ENCODE measurements around the gene NID1. TPM values are rescaled to one million over a fixed set of nuclear protein-coding genes. Genes with fewer than 3 reads are reported as not detected.

Gene NID1
- total RNA-seq, 6 donors from 2014 or later = 26.8 to 81.1 (median 46.1) TPM

- 81 to 89% methylated on average over 3 of the region's 3 CpGs for WGBS, 2 donors
- Histone ChIP-seq H3K36me3 (peaks cover 0 to 63% (median 3%) of the 10 kb centered on the region in 4 donors), H3K27me3 (no peaks in the 10 kb centered on the region)
Observed at GRCh38 chr1:236044341-236044740, 20.5 kb downstream of the NID1 start.

DNA sequence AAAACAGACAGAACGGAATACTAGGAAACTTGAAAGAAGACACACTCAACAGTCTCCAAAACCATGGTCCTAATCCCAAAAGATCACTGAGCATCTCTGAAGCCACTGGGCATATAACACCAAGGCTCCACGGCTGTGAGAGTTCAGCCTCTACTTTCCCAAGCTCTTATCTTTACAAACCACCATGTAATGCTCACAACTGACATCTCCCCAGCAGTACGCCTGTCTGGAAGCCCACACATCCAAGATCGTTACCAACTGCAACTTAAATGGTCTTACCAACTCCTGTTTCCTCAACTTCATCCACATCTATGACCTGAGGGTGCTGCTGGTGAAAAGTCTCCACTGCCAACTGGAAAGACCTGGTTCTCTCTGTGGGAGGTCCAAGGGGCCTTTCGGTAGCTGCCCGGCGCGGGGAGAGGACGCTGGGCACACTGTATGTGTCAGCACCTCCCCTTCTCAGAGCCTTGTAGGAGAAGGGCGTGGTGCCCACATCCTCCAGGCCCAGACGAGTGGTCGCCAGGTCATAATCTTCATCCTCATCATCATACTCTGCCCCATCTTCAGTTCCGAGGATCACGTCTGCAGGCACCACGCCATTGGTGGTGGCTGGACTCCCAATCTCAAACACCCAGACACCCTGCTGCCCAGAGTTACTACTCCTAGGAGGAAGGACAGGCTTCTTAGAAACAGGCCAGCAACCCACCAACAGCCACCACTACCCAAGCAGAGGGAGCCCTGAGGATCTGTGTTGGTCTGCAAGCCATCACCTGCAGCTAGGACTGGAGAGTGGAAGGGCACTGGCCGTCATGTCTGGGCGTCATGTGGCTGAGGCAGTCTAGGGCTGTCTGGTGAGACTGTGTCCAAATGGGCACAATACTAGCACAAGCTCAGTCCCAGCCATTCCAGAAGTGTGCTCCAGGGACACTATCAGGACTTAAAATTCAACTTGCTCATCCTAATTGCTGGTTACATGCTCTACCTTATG, 23.0 kb downstream of the NID1 start:
- Histone ChIP-seq H3K9me3 (no peaks in the 10 kb centered on the region), H3K27me3 (no peaks in the 10 kb centered on the region), H3K4me1 (peaks cover 0 to 9% (median 4%) of the 10 kb centered on the region in 4 donors), H3K4me3 (no peak overlapping the region), H3K36me3 (peaks cover 0 to 59% (median 5%) of the 10 kb centered on the region in 4 donors), H3K27ac (no peak overlapping the region)
- ATAC-seq (ENCODE audit: low FRiP score in 2 of 2) (no peak), DNase-seq (peak in 1 of 2 donors; percentile 51)
- TF ChIP-seq, protein P1, sequence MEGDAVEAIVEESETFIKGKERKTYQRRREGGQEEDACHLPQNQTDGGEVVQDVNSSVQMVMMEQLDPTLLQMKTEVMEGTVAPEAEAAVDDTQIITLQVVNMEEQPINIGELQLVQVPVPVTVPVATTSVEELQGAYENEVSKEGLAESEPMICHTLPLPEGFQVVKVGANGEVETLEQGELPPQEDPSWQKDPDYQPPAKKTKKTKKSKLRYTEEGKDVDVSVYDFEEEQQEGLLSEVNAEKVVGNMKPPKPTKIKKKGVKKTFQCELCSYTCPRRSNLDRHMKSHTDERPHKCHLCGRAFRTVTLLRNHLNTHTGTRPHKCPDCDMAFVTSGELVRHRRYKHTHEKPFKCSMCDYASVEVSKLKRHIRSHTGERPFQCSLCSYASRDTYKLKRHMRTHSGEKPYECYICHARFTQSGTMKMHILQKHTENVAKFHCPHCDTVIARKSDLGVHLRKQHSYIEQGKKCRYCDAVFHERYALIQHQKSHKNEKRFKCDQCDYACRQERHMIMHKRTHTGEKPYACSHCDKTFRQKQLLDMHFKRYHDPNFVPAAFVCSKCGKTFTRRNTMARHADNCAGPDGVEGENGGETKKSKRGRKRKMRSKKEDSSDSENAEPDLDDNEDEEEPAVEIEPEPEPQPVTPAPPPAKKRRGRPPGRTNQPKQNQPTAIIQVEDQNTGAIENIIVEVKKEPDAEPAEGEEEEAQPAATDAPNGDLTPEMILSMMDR (IDR thresholded peaks at IDR 0.05) = no peak
- TF ChIP-seq POLR2A (IDR thresholded peaks at IDR 0.05) (no peak), EP300 (IDR thresholded peaks at IDR 0.05) (no peak), POLR2AphosphoS5 (IDR thresholded peaks at IDR 0.05) (no peak)
- WGBS, 2 donors = 91% methylated on average over 11 to 17 of the region's 17 CpGs

More at GRCh38 chr1:236044341-236044740, 20.5 kb downstream of the NID1 start:
- TF ChIP-seq EP300 (IDR thresholded peaks at IDR 0.05) (no peak), POLR2A (IDR thresholded peaks at IDR 0.05) (no peak), POLR2AphosphoS5 (IDR thresholded peaks at IDR 0.05) (no peak)
- TF ChIP-seq, protein P1 (IDR thresholded peaks at IDR 0.05) = no peak
- ATAC-seq (ENCODE audit: low FRiP score in 2 of 2) (no peak), DNase-seq (no peak)
- no peak overlapping the region for H3K27ac ChIP-seq
- peaks cover 0 to 9% (median 4%) of the 10 kb centered on the region in 4 donors for H3K4me1 ChIP-seq
- H3K4me3 ChIP-seq = no peak overlapping the region
- H3K9me3 ChIP-seq = no peaks in the 10 kb centered on the region

GRCh38 chr1:236039740-236040685, 24.9 kb downstream of the NID1 start:
- DNase-seq (peak in 1 of 2 donors; percentile 82), ATAC-seq (ENCODE audit: low FRiP score in 2 of 2) (peak; percentile 78 to 79)
- H3K27me3 ChIP-seq = no peaks in the 10 kb centered on the region
- TF ChIP-seq POLR2AphosphoS5 (IDR thresholded peaks at IDR 0.05) (peak; percentile 43 to 51), EP300 (IDR thresholded peaks at IDR 0.05) (no peak)
- peaks cover 0 to 48% (median 5%) of the 10 kb centered on the region in 4 donors for H3K36me3 ChIP-seq
- peaks cover 0 to 9% (median 4%) of the 10 kb centered on the region in 4 donors for H3K4me1 ChIP-seq
- WGBS, 2 donors = 62 to 73% methylated on average over 13 of the region's 13 CpGs
- H3K27ac ChIP-seq = peak overlapping the region in 3 of 4 donors; percentile 23 to 65 (median 58)
- H3K4me3 ChIP-seq = no peak overlapping the region
- no peaks in the 10 kb centered on the region for H3K9me3 ChIP-seq

DNA sequence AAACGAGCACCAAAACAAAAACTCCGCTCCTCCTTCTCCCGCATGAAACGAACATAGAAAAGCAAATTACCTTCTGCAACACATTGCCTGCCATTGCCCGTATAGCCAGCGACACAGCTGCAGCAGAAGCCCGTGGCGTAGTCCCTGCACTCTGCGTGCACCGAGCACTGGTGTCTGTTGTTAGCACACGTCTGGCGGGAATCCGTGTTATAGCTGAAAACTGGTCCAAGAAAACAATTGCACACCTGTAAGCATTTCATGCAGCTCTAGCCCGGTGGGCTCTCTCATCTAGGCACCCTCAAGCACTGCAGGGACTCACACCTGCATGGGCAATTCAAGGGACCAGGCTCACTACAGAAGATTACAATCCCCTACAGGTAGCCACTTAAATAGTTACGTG, 26.9 kb downstream of the NID1 start:
- Histone ChIP-seq H3K27me3 (no peaks in the 10 kb centered on the region), H3K9me3 (no peaks in the 10 kb centered on the region), H3K4me1 (peaks cover 0 to 9% (median 4%) of the 10 kb centered on the region in 4 donors), H3K27ac (no peak overlapping the region), H3K4me3 (no peak overlapping the region), H3K36me3 (peaks cover 0 to 35% (median 5%) of the 10 kb centered on the region in 4 donors)
- TF ChIP-seq POLR2A (IDR thresholded peaks at IDR 0.05) = no peak
- no peak for TF ChIP-seq POLR2AphosphoS5 (IDR thresholded peaks at IDR 0.05)
- TF ChIP-seq, protein P1 (IDR thresholded peaks at IDR 0.05) = no peak
- TF ChIP-seq EP300 (IDR thresholded peaks at IDR 0.05) = no peak
- ATAC-seq (ENCODE audit: low FRiP score in 2 of 2) (no peak), DNase-seq (peak in 1 of 2 donors; percentile 35)
- 92 to 96% methylated on average over 14 to 15 of the region's 15 CpGs for WGBS, 2 donors

All from upper lobe of left lung (tissue), 6 donors.